CD4-positive, alpha-beta T cell (primary cell): ENCODE data around the gene DDX31. TPM values are rescaled to one million over a fixed set of nuclear protein-coding genes. Genes with fewer than 3 reads are reported as not detected.

ENCODE experiments used
- ATAC-seq: fragments of 200-7000 bp; cut with Tn5 transposase; one replicate; pipeline ENCODE4 v1.10.0; 2022; ENCODE audit warnings: mild to moderate bottlenecking; ENCODE audit not compliant: poor library complexity
- CTCF ChIA-PET: fragments of 350-600 bp; sonication (Branson Sonifier 250); formaldehyde crosslinking; loops from one replicate; lab custom pipeline; 2021; ENCODE audit warnings: antibody characterized with exemption, inconsistent platforms; lab: Charles Lee
- POLR2A ChIA-PET: fragments of 350-600 bp; sonication (Branson Sonifier 250); formaldehyde crosslinking; loops from one replicate; lab custom pipeline; 2021; ENCODE audit warnings: antibody characterized with exemption, inconsistent platforms; lab: Charles Lee
- DNase-seq, 14 experiments: peaks; one replicate each; pipeline ENCODE4 v3.0.0-alpha.2; 2013 to 2020; ENCODE audit warnings: mixed read lengths in 2 of 14
- H3K27ac ChIP-seq, 2 donors: one replicate each; pipeline versions ENCODE4 v1.5.1 to v1.7.0; 2013; ENCODE audit warnings: low read length in 2 of 2, low read depth in 1 of 2, mild to moderate bottlenecking in 1 of 2
- H3K27me3 ChIP-seq, 2 experiments: 1 replicate in 1 of 2; 2 replicates in 1 of 2; pipeline versions ENCODE4 v1.6.1 to v1.7.0; 2013; ENCODE audit warnings: low read length in 2 of 2, control low read depth in 1 of 2, mild to moderate bottlenecking in 1 of 2, moderate library complexity in 1 of 2; ENCODE audit not compliant: insufficient read depth in 2 of 2, control insufficient read depth in 1 of 2
- H3K36me3 ChIP-seq: one replicate; pipeline ENCODE4 v1.6.1; 2013; ENCODE audit warnings: low read length, control low read depth; ENCODE audit not compliant: insufficient read depth
- H3K4me1 ChIP-seq: one replicate; pipeline ENCODE4 v1.6.1; 2013; ENCODE audit warnings: low read length, control low read depth; ENCODE audit not compliant: insufficient read depth
- H3K4me3 ChIP-seq: one replicate; pipeline ENCODE4 v1.5.1; 2013; ENCODE audit warnings: mild to moderate bottlenecking, low read length, moderate library complexity
- H3K9me3 ChIP-seq, 2 experiments: 1 replicate in 1 of 2; 2 replicates in 1 of 2; pipeline versions ENCODE4 v1.6.1 to v1.7.0; 2013; ENCODE audit warnings: low read length in 2 of 2, mild to moderate bottlenecking in 2 of 2, control low read depth in 1 of 2, moderate library complexity in 1 of 2; ENCODE audit not compliant: control insufficient read depth in 1 of 2, insufficient read depth in 1 of 2
- H3K27ac Mint-ChIP-seq: one replicate; pipeline ENCODE4 v1.8.0; 2020; ENCODE audit warnings: mixed read lengths
- H3K27me3 Mint-ChIP-seq: one replicate; pipeline ENCODE4 v1.8.0; 2021; ENCODE audit warnings: mixed read lengths
- H3K36me3 Mint-ChIP-seq: one replicate; pipeline ENCODE4 v1.8.0; 2021; ENCODE audit warnings: low read depth, mixed read lengths
- H3K4me1 Mint-ChIP-seq: one replicate; pipeline ENCODE4 v1.8.0; 2021; ENCODE audit warnings: low read depth, mixed read lengths
- H3K4me3 Mint-ChIP-seq: one replicate; pipeline ENCODE4 v1.8.0; 2020; ENCODE audit warnings: mild to moderate bottlenecking, mixed read lengths
- H3K9me3 Mint-ChIP-seq: one replicate; pipeline ENCODE4 v1.8.0; 2020; ENCODE audit warnings: mixed read lengths
- intact Hi-C, 2 experiments: fragments of 100-400 bp; cut with DNase I in 1 of 2; cut with micrococcal nuclease in 1 of 2; formaldehyde crosslinking; loops; one replicate each; pipeline versions ENCODE4 v1.15.1 to v1.9.0; 2023 to 2025; cut with DNase I, micrococcal nuclease
- total RNA-seq, 174 experiments: library from RNA in 2 of 174; stranded (reverse) in 2 of 174; gene quantifications; one replicate each; pipeline ENCODE4 v1.2.3 and lab custom pipeline; 2021 to 2026
- TF ChIP-seq, protein P1 (sequence below): fragments of 200-600 bp; IDR thresholded peaks from one replicate; pipeline ENCODE4 v1.8.0; 2022; ENCODE audit warnings: antibody characterized with exemption, mild to moderate bottlenecking

The DDX31 gene
- total RNA-seq, 2 experiments from 2014 or later = 11.0 to 11.3 TPM

DNA sequence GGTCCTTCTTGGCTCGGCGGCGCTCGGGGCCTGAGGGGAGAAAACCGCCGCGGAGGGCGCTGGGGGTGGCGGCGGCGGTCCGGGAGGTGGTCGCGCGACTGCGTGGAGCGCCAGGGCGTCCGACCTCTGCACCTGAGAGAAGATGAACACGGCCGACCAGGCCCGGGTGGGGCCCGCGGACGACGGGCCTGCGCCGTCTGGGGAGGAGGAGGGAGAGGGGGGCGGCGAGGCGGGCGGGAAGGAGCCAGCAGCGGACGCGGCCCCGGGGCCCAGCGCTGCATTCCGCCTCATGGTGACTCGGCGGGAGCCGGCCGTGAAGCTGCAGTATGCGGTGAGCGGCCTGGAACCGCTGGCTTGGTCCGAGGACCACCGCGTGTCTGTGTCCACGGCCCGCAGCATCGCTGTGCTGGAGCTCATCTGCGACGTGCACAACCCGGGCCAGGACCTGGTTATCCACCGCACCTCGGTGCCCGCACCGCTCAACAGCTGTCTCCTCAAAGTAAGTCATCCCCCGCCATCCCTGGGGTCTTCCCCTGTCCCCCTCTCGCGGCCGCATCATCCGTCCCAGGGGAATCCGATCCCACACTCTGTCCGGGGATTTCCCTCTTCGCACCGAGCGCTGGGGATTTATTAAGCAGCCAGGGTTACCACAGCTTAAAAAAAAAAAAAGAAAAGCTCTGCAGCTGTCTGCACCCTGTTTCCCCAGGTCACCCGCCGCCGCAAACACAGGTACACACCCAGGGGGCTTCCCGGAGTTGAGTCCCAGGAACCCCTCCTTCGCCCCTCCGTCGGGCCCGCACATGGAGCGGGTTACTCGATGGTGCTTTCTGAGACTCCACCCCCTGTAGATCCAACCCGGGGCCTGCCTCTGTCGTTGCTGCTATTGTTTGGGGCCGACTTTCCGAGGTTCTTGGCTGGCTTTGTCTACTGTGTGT, 941 bp upstream of the DDX31 start, which contains the start of gene GTF3C4:
Gene GTF3C4, plus strand, starts transcription at position 8 of the 935 bp plus-strand sequence. Its CDS starts 135 bp downstream, at position 143.
- peak within 1 kb of the TSS; percentile 100 for H3K4me3 ChIP-seq
- CTCF ChIA-PET = interaction anchor here (1.0 kb wide), 1 partner anchor 8 kb away, joined by 3 read pairs; no protein-coding TSS in a partner anchor
- DNase-seq (peak; percentile 19 to 93 (median 37)), ATAC-seq (peak; percentile 36)
- peaks cover 60% of the 10 kb centered on the region for H3K4me1 Mint-ChIP-seq
- peak within 1 kb of the TSS; percentile 98 for H3K4me3 Mint-ChIP-seq
- no peaks in the 10 kb centered on the region for H3K36me3 ChIP-seq
- no peaks in the 10 kb centered on the region for H3K27me3 ChIP-seq
- intact Hi-C loops = loop anchor here (1.0 to 10.0 kb wide), 7 partner anchors 102 to 1546 kb away; partner anchors contain the start of genes AK8 (in 1 of the 2), CFAP77 (in 1 of the 2), MED27 (in 1 of the 2) and NUP214 (in 1 of the 2)
- H3K9me3 ChIP-seq = no peaks in the 10 kb centered on the region
- no peaks in the 10 kb centered on the region for H3K27me3 Mint-ChIP-seq
- H3K9me3 Mint-ChIP-seq = no peaks in the 10 kb centered on the region
- TF ChIP-seq, protein P1, sequence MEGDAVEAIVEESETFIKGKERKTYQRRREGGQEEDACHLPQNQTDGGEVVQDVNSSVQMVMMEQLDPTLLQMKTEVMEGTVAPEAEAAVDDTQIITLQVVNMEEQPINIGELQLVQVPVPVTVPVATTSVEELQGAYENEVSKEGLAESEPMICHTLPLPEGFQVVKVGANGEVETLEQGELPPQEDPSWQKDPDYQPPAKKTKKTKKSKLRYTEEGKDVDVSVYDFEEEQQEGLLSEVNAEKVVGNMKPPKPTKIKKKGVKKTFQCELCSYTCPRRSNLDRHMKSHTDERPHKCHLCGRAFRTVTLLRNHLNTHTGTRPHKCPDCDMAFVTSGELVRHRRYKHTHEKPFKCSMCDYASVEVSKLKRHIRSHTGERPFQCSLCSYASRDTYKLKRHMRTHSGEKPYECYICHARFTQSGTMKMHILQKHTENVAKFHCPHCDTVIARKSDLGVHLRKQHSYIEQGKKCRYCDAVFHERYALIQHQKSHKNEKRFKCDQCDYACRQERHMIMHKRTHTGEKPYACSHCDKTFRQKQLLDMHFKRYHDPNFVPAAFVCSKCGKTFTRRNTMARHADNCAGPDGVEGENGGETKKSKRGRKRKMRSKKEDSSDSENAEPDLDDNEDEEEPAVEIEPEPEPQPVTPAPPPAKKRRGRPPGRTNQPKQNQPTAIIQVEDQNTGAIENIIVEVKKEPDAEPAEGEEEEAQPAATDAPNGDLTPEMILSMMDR = no peak
- H3K27ac Mint-ChIP-seq = peak within 1 kb of the TSS; percentile 92
- peaks cover 32% of the 10 kb centered on the region for H3K4me1 ChIP-seq
- POLR2A ChIA-PET = interaction anchor here (0.6 to 2.7 kb wide), 13 partner anchors 9 to 1355 kb away, joined by 3 to 21 read pairs (median 4); partner anchors contain the start of genes MED27, SETX and TSC1
- H3K36me3 Mint-ChIP-seq = peaks cover 8% of the 10 kb centered on the region
- peak within 1 kb of the TSS; percentile 97 to 99 for H3K27ac ChIP-seq

DNA sequence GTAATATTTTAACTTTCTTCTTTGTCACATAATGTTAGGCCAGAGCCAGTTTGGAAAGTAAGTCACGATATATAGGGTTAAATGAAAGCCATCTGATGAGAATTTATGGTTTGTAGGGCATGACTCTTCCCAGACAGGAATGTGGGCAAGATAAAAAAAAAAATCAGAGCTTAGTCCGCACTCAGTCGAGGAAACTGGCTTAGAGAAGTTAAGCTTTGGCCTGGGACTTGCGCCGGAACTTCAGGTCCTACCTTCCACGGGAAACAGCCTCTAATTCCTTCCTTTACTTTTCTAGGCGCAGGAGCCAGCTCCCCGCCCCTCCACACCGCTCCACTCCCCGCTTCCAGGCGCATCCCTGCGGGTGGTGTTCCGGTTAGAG, 475 bp downstream of the DDX31 start:
- no peak for DNase-seq
- H3K36me3 Mint-ChIP-seq = peaks cover 8% of the 10 kb centered on the region
- POLR2A ChIA-PET = interaction anchor here (0.7 to 2.7 kb wide), 11 partner anchors 10 to 1014 kb away, joined by 3 to 21 read pairs (median 4); partner anchors contain the start of genes GTF3C5, MED27, SETX and TSC1
- H3K27ac Mint-ChIP-seq = peak overlapping the region; percentile 92
- TF ChIP-seq, protein P1 = no peak
- H3K4me1 Mint-ChIP-seq = peaks cover 51% of the 10 kb centered on the region
- no peak for ATAC-seq
- Histone ChIP-seq H3K9me3 (no peaks in the 10 kb centered on the region), H3K4me3 (peak overlapping the region; percentile 100), H3K27me3 (no peaks in the 10 kb centered on the region), H3K27ac (peak overlapping the region; percentile 97 to 99), H3K36me3 (no peaks in the 10 kb centered on the region), H3K4me1 (peaks cover 32% of the 10 kb centered on the region)
- peak overlapping the region; percentile 98 for H3K4me3 Mint-ChIP-seq
- no peaks in the 10 kb centered on the region for H3K27me3 Mint-ChIP-seq
- intact Hi-C loops = loop anchor here in 1 of 2 experiments (2.0 to 10.0 kb wide), 2 partner anchors 235 to 275 kb away; partner anchors contain the start of gene TSC1
- CTCF ChIA-PET = no interaction called here
- H3K9me3 Mint-ChIP-seq = no peaks in the 10 kb centered on the region

- H3K27ac Mint-ChIP-seq = no peak overlapping the region
- H3K36me3 Mint-ChIP-seq = peaks cover 22% of the 10 kb centered on the region
- intact Hi-C loops = loop anchor here in 1 of 2 experiments (10.0 kb wide), 1 partner anchor 241 kb away; no protein-coding TSS in a partner anchor
- Histone ChIP-seq H3K27me3 (no peaks in the 10 kb centered on the region), H3K36me3 (peaks cover 40% of the 10 kb centered on the region), H3K4me3 (no peak overlapping the region), H3K27ac (no peak overlapping the region), H3K9me3 (no peaks in the 10 kb centered on the region), H3K4me1 (no peaks in the 10 kb centered on the region)
- CTCF ChIA-PET = no interaction called here
- H3K27me3 Mint-ChIP-seq = no peaks in the 10 kb centered on the region
- POLR2A ChIA-PET = no interaction called here
- ATAC-seq (no peak), DNase-seq (no peak)
- peaks cover 11% of the 10 kb centered on the region for H3K4me1 Mint-ChIP-seq
- TF ChIP-seq, protein P1 = no peak
- no peak overlapping the region for H3K4me3 Mint-ChIP-seq
- H3K9me3 Mint-ChIP-seq = no peaks in the 10 kb centered on the region
Observed at GRCh38 chr9:132663851-132664250, 5.9 kb downstream of the DDX31 start.
